Glomerular endothelial cell (primary cell): ENCODE results near the gene RPTOR. TPM values are rescaled to one million over a fixed set of nuclear protein-coding genes. Genes with fewer than 3 reads are reported as not detected.

ENCODE experiments used
- DNase-seq: peaks from one replicate; pipeline ENCODE4 v3.0.0-alpha.2; 2011; ENCODE audit warnings: low read depth, low spot score; ENCODE audit errors: extremely low read depth
- total RNA-seq: library from RNA; depleted of rRNA; stranded (reverse); fragments of >200 nt; gene quantifications from 2 replicates; pipeline ENCODE4 v1.2.3, GENCODE V29; 2015

Gene RPTOR
- total RNA-seq, 1 donor from 2014 or later, result 37.5 TPM

- DNase-seq, result no peak
Measured at GRCh38 chr17:80705988-80706387, 161.3 kb downstream of the RPTOR start.

GRCh38 chr17:80706463-80706867 lies 161.8 kb downstream of the RPTOR start:
- DNase-seq, result no peak

GRCh38 chr17:80708480-80708879 lies 163.8 kb downstream of the RPTOR start:
- no peak for DNase-seq

- DNase-seq, result no peak
Measured at GRCh38 chr17:80709090-80709695, 164.6 kb downstream of the RPTOR start.

GRCh38 chr17:80710714-80711302 lies 166.2 kb downstream of the RPTOR start:
- no peak for DNase-seq

- DNase-seq, result no peak
Measured at GRCh38 chr17:80712089-80712488, 167.5 kb downstream of the RPTOR start.

GRCh38 chr17:80712606-80713005 lies 168.0 kb downstream of the RPTOR start:
- DNase-seq, result no peak

- DNase-seq, result no peak
Measured at GRCh38 chr17:80716986-80717719, 172.5 kb downstream of the RPTOR start.

GRCh38 chr17:80717720-80718083 lies 173.1 kb downstream of the RPTOR start:
- DNase-seq, result no peak

GRCh38 chr17:80718428-80718827 lies 173.8 kb downstream of the RPTOR start:
- DNase-seq, result no peak

GRCh38 chr17:80719449-80719848 lies 174.8 kb downstream of the RPTOR start:
- no peak for DNase-seq

GRCh38 chr17:80720610-80721577 lies 176.3 kb downstream of the RPTOR start:
- peak; percentile 22 for DNase-seq

- no peak for DNase-seq
Measured at GRCh38 chr17:80722661-80723060, 178.0 kb downstream of the RPTOR start.

GRCh38 chr17:80724775-80725266 lies 180.2 kb downstream of the RPTOR start:
- DNase-seq, result no peak

GRCh38 chr17:80725517-80725916 lies 180.9 kb downstream of the RPTOR start:
- no peak for DNase-seq

GRCh38 chr17:80726558-80727408 lies 182.1 kb downstream of the RPTOR start:
- DNase-seq, result no peak

- DNase-seq, result no peak
Measured at GRCh38 chr17:80727409-80727755, 182.7 kb downstream of the RPTOR start.

- no peak for DNase-seq
Measured at GRCh38 chr17:80729016-80729415, 184.4 kb downstream of the RPTOR start.

GRCh38 chr17:80729761-80730160 lies 185.1 kb downstream of the RPTOR start:
- DNase-seq, result no peak

- no peak for DNase-seq
Measured at GRCh38 chr17:80730739-80731138, 186.1 kb downstream of the RPTOR start.
